Left ventricle myocardium inferior (tissue), 1 donor: Measurements from ENCODE around the gene ASTN2. TPM values are rescaled to one million over a fixed set of nuclear protein-coding genes. Genes with fewer than 3 reads are reported as not detected.

Experiments
- DNase-seq: peaks from one replicate; pipeline ENCODE4 v3.0.0-alpha.2; 2020
- H3K27ac ChIP-seq: fragments of 200-600 bp; replicated peaks from 2 replicates; pipeline ENCODE4 v1.8.0; 2021
- H3K27me3 ChIP-seq: fragments of 200-600 bp; 2 replicates; pipeline ENCODE4 v1.8.0; 2021; ENCODE audit warnings: low read depth
- H3K36me3 ChIP-seq: fragments of 200-600 bp; 2 replicates; pipeline ENCODE4 v1.8.0; 2021
- H3K4me1 ChIP-seq: fragments of 200-600 bp; 2 replicates; pipeline ENCODE4 v1.8.0; 2021
- H3K4me3 ChIP-seq: fragments of 200-600 bp; 2 replicates; pipeline ENCODE4 v1.8.0; 2021; ENCODE audit warnings: mild to moderate bottlenecking, moderate library complexity
- H3K9me3 ChIP-seq: fragments of 200-600 bp; replicated peaks from 2 replicates; pipeline ENCODE4 v1.8.0; 2021
- CTCF ChIP-seq: fragments of 200-600 bp; IDR thresholded peaks from 2 replicates; pipeline ENCODE4 v1.8.0; 2021; ENCODE audit warnings: antibody characterized with exemption, mild to moderate bottlenecking, borderline replicate concordance
- intact Hi-C: fragments of 100-400 bp; cut with micrococcal nuclease; formaldehyde crosslinking; loops from one replicate; pipeline ENCODE4 v1.11.0; 2022
- total RNA-seq: library from RNA; stranded (reverse); fragmentation: NEBNext Ultra II Directional; extraction: Animal tissue kit (Norgen Biotek cat#: 25700); gene quantifications from one replicate; pipeline ENCODE4 v1.2.1, GENCODE V29; 2021
- donor health status: DM: no; HTN: yes; CAD: no; lungs with severe emphysema.

The ASTN2 gene
- total RNA-seq, 1 donor from 2014 or later, result 6.1 TPM

GRCh38 chr9:116724123-116724522, 690.7 kb downstream of the ASTN2 start:
- no peak overlapping the region for H3K27ac ChIP-seq
- no peaks in the 10 kb centered on the region for H3K9me3 ChIP-seq
- no peaks in the 10 kb centered on the region for H3K4me1 ChIP-seq
- H3K36me3 ChIP-seq, result no peaks in the 10 kb centered on the region
- H3K27me3 ChIP-seq, result no peaks in the 10 kb centered on the region
- TF ChIP-seq CTCF, result no peak
- no peak for DNase-seq
- H3K4me3 ChIP-seq, result no peak overlapping the region
- intact Hi-C loops, result no loop called here

GRCh38 chr9:116721944-116722343, 692.9 kb downstream of the ASTN2 start:
- H3K36me3 ChIP-seq, result no peaks in the 10 kb centered on the region
- TF ChIP-seq CTCF, result no peak
- no peaks in the 10 kb centered on the region for H3K4me1 ChIP-seq
- H3K4me3 ChIP-seq, result no peak overlapping the region
- intact Hi-C loops, result no loop called here
- H3K27me3 ChIP-seq, result no peaks in the 10 kb centered on the region
- H3K9me3 ChIP-seq, result no peaks in the 10 kb centered on the region
- no peak overlapping the region for H3K27ac ChIP-seq
- no peak for DNase-seq

GRCh38 chr9:116721411-116721810, 693.4 kb downstream of the ASTN2 start:
- no peak for TF ChIP-seq CTCF
- intact Hi-C loops, result no loop called here
- H3K4me1 ChIP-seq, result no peaks in the 10 kb centered on the region
- no peaks in the 10 kb centered on the region for H3K9me3 ChIP-seq
- no peak overlapping the region for H3K27ac ChIP-seq
- H3K36me3 ChIP-seq, result no peaks in the 10 kb centered on the region
- H3K27me3 ChIP-seq, result no peaks in the 10 kb centered on the region
- H3K4me3 ChIP-seq, result no peak overlapping the region
- DNase-seq, result no peak

- Histone ChIP-seq H3K4me1 (no peaks in the 10 kb centered on the region), H3K27me3 (no peaks in the 10 kb centered on the region), H3K27ac (no peak overlapping the region), H3K36me3 (no peaks in the 10 kb centered on the region), H3K9me3 (no peaks in the 10 kb centered on the region), H3K4me3 (no peak overlapping the region)
- no peak for DNase-seq
- no peak for TF ChIP-seq CTCF
- intact Hi-C loops, result no loop called here
Measured at GRCh38 chr9:116720111-116720510, 694.7 kb downstream of the ASTN2 start.

GRCh38 chr9:116718111-116718510, 696.7 kb downstream of the ASTN2 start:
- no peak for TF ChIP-seq CTCF
- Histone ChIP-seq H3K36me3 (no peaks in the 10 kb centered on the region), H3K4me1 (no peaks in the 10 kb centered on the region), H3K27me3 (no peaks in the 10 kb centered on the region), H3K4me3 (no peak overlapping the region), H3K27ac (no peak overlapping the region), H3K9me3 (no peaks in the 10 kb centered on the region)
- DNase-seq, result no peak
- intact Hi-C loops, result no loop called here

- Histone ChIP-seq H3K36me3 (no peaks in the 10 kb centered on the region), H3K27me3 (no peaks in the 10 kb centered on the region), H3K9me3 (no peaks in the 10 kb centered on the region), H3K27ac (no peak overlapping the region), H3K4me1 (no peaks in the 10 kb centered on the region), H3K4me3 (no peak overlapping the region)
- intact Hi-C loops, result no loop called here
- no peak for DNase-seq
- no peak for TF ChIP-seq CTCF
Measured at GRCh38 chr9:116717150-116717549, 697.7 kb downstream of the ASTN2 start.
